Measurements from ENCODE around the gene PTTG1IP.
"Not testable (repeated sequence)": the region's sequence is repeated elsewhere in the genome, so short reads cannot be mapped to it uniquely, and the experiment has no call there.

PTTG1IP gene, protein sequence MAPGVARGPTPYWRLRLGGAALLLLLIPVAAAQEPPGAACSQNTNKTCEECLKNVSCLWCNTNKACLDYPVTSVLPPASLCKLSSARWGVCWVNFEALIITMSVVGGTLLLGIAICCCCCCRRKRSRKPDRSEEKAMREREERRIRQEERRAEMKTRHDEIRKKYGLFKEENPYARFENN

GRCh38 chr21:44873356-44874239 is at the start of gene PTTG1IP:
TSS of gene PTTG1IP (minus strand) at chr21:44873690. CDS start at chr21:44873616, 74 bp downstream.
- peak; percentile 99 to 100 for DNase-seq

DNA sequence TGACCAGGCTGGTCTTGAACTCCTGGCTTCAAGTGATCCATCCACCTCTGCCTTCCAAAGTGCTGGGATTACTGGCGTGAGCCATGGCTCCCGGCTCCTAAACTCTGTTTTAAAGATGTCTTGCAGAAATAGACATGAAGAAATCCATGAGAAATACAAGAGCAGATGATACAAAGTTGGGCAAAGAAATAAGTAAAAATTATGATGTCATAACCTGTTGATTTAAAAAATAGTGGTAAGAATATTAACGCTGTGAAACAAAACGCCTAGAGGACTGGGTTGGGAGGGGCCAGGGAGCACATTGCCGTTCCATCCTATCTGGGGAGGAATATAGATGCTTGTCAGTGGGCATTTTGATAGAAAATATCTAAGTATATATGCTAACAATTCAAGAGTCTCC is 48.4 kb upstream of the PTTG1IP start:
- DNase-seq, result no peak

- DNase-seq, result peak; percentile 63 to 71
Measured at GRCh38 chr21:44920694-44921604, 47.5 kb upstream of the PTTG1IP start, which contains the start of gene ITGB2. TSS of gene ITGB2 (minus strand) at chr21:44920899. CDS start at chr21:44910782, 10,117 bp downstream.

DNA sequence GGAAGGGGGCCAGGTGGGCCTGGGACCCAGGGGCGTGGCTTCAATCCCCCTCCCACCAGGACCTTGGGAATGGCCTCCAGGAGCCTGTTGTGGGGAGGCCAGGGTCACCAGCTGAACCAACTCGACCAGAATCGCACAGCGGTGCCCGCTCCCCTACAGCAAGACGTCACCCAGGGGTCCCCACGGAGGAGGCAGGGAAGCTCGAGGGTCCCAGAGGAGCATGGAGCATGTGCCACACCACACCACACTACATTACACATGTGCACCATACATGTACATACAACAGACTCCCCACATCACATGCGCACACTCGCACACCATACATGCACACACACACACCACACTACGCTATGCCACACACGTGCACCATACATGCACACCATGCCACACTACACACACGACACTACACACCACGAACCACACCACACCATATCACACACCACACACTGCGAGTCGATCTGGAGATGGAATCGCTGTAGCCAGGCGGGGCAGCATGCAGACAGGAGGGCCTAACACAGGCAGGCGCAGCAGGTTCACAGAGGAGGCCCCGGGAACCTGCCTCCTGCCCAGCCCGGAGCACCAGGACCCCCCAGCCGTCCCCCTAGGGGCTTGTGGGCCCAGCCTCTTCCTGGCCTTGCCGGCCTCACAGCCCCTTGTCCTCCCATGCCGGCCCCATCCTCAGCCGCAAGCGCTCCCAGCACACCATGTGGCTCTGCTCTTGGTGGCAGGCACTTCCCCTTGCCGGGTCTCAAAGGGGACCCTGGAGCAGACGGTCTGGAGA is 46.6 kb upstream of the PTTG1IP start:
- DNase-seq, result no peak

- DNase-seq, result no peak
Measured at GRCh38 chr21:44919111-44919912, 45.8 kb upstream of the PTTG1IP start.

- DNase-seq, result no peak
Measured at GRCh38 chr21:44918581-44919033, 45.1 kb upstream of the PTTG1IP start.

DNA sequence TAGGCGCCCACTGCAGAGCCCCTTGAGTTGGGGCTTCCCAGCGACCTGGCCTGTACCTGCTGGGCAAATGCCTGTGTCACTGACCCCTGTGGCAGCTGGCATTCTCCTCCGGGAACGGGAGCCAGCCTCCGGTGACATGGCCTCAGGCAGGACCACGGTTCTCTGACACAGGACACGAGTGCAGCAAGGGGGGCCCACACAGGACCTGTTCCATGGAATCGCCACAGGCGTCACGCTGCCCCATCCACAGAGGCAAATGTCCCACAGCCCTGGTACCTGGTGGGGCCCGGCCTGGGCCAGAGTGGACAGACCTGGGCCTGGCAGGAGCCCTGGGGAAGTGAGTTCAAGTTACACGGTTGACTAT is 44.6 kb upstream of the PTTG1IP start:
- DNase-seq, result no peak

DNA sequence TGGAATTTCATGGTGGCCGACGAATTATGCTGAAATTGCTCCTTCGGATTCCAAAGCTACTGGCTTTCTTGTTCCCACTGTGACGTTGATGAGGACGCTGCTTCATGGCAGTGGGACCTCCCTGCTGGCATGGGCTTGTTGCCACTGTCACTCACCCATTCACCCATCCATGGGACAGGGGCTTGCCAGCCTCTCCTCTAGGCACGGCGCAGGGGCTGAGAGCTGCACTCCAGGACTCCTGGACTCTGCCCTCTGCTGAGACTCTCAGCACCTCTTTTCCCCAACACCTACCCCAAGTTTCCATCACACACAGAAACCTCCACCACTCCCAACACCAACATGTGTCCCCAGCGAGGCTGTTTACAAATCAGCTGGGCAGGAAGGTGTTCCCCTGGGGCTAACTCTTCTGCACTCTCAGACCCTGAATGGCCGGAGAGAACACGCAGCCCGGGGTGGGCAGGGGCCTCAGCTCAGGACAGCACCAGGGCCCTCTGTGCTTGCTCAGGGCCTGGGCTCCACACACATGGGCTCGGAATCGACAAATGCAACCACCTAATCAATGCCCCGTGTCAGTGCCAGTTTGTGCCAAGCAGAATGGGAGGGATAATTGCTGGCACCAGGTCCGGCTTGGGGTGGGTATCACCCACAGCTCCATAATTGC is 44.1 kb upstream of the PTTG1IP start:
- DNase-seq, result no peak

DNA sequence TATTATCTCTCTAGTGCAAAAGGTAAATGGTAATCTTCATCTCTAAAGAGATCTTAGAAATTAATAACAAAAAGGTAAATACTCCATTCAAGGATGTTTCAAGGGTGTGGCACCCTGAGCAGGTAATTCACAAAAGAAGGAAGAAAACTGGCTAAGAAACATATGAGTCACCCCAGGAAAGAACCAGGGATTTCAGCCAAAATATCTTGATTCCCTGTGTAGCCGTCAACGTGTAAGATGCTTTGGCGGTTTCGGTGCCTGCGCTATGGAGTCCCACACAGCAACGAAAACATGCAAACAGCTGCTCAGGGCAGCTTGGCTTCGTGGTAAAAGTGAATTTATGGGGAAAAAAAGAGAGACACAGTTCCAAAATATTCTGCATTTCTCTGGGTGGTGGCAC is 43.5 kb upstream of the PTTG1IP start:
- no peak for DNase-seq

- DNase-seq, result peak; percentile 65 to 69
Measured at GRCh38 chr21:44914176-44914874, 40.8 kb upstream of the PTTG1IP start.

- no peak for DNase-seq
Measured at GRCh38 chr21:44913425-44914175, 40.1 kb upstream of the PTTG1IP start.

DNA sequence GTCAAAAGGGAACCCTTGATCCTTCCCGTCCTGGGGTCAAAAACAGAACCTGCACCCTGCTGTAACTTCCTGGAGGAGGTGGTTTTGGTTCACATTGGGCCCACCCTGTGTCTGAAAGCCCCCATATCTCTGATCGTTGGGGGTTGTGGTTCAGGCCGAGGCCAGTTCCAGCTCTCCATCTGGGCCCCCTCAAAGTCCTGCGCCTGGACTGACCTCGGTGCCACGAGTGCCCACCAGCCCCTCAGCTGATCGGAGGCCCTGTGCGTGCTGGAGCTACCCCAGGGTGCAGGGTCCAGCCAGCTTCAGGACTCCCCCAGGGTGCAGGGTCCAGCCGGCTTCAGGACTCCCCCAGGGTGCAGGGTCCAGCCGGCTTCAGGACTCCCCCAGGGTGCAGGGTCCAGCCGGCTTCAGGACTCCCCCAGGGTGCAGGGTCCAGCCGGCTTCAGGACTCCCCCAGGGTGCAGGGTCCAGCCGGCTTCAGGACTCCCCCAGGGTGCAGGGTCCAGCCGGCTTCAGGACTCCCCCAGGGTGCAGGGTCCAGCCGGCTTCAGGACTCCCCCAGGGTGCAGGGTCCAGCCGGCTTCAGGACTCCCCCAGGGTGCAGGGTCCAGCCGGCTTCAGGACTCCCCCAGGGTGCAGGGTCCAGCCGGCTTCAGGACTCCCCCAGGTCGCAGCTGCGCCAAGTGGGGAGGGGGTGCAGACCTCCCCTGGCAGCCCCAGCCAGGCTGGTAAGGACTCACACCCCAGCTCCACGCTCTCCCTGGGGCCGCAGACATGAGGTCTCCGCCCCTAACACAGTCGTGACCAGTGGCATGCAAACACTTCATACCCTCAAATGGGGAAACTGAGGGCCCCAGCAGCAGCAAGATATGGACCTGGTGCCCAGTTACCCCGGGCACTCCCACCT is 39.3 kb upstream of the PTTG1IP start:
- DNase-seq, result not testable (repeated sequence)

DNA sequence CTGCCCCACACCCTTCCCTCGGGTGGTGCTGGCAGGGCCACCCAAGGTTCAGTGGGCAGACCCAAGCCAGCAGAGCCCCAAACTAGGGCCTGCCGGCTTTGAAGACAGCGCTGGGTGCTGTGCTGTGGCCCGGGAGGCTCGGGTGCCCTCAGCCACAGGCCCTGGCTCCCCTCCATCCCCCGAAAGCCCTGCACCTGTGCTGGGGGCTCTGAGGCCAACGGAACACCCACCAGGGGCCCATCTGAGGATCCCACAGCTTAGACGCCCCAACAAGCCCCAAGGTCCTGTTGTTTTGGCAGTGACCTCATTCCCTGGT is 38.6 kb upstream of the PTTG1IP start:
- no peak for DNase-seq

GRCh38 chr21:44911384-44912157 is 38.1 kb upstream of the PTTG1IP start:
- peak; percentile 49 to 69 for DNase-seq

DNA sequence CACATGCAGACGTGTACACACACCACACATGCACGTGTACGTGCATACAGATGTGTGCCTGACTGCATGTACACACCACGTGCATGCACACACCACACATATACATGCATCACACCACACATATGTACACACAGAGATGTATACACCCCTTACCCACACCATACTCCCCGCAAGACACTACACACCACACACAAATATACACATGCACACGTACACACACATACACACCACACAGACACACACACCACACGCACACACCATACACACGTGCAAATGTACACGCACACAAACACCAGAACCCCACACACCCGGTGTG is 37.5 kb upstream of the PTTG1IP start:
- DNase-seq, result no peak

- DNase-seq, result no peak
Measured at GRCh38 chr21:44910229-44911067, 37.0 kb upstream of the PTTG1IP start.

DNA sequence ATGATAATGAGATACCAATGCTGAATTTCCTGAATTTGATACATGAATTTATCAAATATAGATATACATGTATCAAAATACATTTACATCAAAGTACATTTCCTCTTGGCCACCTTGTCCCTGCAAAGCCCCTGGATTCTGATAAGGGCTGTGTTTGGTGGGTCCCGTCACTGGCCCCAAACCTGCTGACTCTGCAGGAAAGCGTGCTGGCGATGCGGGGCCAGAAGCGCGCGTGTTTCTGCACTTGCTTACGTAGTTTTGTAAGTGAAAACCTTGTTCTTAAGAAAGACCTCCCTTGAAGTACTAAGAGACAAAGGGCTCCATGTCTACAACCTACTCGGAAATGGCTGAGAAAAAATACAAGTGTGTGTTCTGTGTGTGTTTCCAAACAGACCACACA is 36.2 kb upstream of the PTTG1IP start:
- no peak for DNase-seq

Data from CD4-positive, alpha-beta T cell treated with Interferon alpha-2 for 1 hour (primary cell).